Measurements from ENCODE around the gene P2RY11. TPM values are rescaled to one million over a fixed set of nuclear protein-coding genes. Genes with fewer than 3 reads are reported as not detected.
A peak's percentile ranks its signal among the peaks of the same experiment; 100 is the strongest.

P2RY11 gene
- total RNA-seq, 2 experiments from 2014 or later: 59.0 to 62.1 TPM

DNA sequence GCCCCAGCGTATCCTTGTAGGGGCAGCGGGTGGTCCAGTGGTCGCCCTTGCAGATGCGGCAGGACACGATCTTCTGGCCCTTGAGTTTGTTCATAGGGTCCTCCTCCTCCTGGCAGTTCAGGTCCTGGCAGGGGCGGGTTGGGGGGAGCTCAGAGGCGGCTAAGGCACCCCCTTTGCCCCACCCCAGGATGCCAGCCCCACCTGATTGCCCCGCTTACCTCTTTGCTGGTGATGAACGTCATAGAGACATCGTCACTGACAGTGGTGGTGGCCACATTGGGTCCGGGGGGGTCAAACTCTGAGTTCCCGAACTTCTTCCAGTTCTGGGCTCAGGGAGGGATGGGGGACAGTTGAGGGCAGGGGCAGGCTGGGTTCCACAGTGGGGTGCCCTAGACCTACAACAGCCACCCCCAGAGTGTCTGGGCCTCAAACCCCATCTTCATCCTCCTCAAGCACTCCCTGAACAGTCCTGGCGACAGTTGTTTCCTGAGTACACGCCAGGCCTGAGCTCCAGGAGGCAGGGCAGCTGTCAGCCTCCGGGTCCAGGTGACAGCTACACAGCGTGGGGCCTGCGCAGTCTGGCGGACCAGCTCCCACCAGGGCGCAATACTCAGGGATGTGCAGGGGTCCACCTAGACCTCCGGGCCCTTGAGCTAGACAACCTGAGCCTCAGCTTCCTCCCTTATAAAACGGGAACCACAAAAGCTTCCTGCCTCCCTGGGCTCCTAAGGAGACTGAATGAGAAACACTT, 5.5 kb downstream of the P2RY11 start:
- intact Hi-C loops (cut with micrococcal nuclease): no loop called here
- Mint-ChIP-seq H3K27ac (peak overlapping the region; percentile 25), H3K9me3 (no peaks in the 10 kb centered on the region), H3K27me3 (no peaks in the 10 kb centered on the region), H3K36me3 (ENCODE audit: low read depth) (peaks cover 54% of the 10 kb centered on the region), H3K4me3 (peak overlapping the region; percentile 18), H3K4me1 (ENCODE audit: low read depth) (peaks cover 36% of the 10 kb centered on the region)
- ATAC-seq: no peak
- POLR2A ChIA-PET: interaction anchor here (0.6 to 23.2 kb wide), 4 partner anchors 13 to 32 kb away, joined by 3 to 521 read pairs (median 10); partner anchors contain the start of genes ANGPTL6, P2RY11 and PPAN
- no peak for DNase-seq
- CTCF ChIA-PET: interaction anchor here (1.0 to 8.9 kb wide), 2 partner anchors 17 to 89 kb away, joined by 3 to 128 read pairs; partner anchors contain the start of gene ANGPTL6
- TF ChIP-seq, protein P1, sequence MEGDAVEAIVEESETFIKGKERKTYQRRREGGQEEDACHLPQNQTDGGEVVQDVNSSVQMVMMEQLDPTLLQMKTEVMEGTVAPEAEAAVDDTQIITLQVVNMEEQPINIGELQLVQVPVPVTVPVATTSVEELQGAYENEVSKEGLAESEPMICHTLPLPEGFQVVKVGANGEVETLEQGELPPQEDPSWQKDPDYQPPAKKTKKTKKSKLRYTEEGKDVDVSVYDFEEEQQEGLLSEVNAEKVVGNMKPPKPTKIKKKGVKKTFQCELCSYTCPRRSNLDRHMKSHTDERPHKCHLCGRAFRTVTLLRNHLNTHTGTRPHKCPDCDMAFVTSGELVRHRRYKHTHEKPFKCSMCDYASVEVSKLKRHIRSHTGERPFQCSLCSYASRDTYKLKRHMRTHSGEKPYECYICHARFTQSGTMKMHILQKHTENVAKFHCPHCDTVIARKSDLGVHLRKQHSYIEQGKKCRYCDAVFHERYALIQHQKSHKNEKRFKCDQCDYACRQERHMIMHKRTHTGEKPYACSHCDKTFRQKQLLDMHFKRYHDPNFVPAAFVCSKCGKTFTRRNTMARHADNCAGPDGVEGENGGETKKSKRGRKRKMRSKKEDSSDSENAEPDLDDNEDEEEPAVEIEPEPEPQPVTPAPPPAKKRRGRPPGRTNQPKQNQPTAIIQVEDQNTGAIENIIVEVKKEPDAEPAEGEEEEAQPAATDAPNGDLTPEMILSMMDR (IDR thresholded peaks at IDR 0.05): no peak

DNA sequence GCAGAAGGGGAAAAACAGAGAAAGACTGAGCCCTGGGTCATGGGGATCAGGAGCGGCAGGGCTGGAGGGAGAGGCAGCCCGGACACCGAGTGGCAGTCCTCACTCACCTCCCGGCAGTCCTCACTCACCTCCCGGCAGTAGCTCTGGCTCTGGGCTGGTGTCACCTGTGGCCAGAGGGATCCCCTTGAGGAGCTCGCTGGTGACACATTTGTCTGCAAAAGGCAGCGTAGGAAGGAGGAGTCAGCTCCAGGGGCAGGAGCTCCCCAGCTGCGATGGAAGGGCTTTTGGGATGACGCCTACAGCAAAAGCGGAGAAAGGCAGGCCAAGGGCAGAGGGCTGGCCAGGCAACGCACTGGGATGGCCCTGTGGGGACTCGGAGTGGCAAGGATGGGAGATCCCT, 7.5 kb downstream of the P2RY11 start:
- DNase-seq (no peak), ATAC-seq (no peak)
- Mint-ChIP-seq H3K4me1 (ENCODE audit: low read depth) (peaks cover 19% of the 10 kb centered on the region), H3K27me3 (no peaks in the 10 kb centered on the region), H3K27ac (peak overlapping the region; percentile 92), H3K4me3 (peak overlapping the region; percentile 97), H3K36me3 (ENCODE audit: low read depth) (peaks cover 43% of the 10 kb centered on the region), H3K9me3 (no peaks in the 10 kb centered on the region)
- CTCF ChIA-PET: interaction anchor here (1.2 to 8.9 kb wide), 4 partner anchors 12 to 189 kb away, joined by 3 to 128 read pairs (median 8); partner anchors contain the start of genes ANGPTL6 and PPAN
- POLR2A ChIA-PET: interaction anchor here (0.7 to 23.2 kb wide), 2 partner anchors 19 to 92 kb away, joined by 3 to 521 read pairs; partner anchors contain the start of genes ANGPTL6, P2RY11 and PPAN
- TF ChIP-seq, protein P1 (IDR thresholded peaks at IDR 0.05): no peak
- intact Hi-C loops (cut with micrococcal nuclease): no loop called here

DNA sequence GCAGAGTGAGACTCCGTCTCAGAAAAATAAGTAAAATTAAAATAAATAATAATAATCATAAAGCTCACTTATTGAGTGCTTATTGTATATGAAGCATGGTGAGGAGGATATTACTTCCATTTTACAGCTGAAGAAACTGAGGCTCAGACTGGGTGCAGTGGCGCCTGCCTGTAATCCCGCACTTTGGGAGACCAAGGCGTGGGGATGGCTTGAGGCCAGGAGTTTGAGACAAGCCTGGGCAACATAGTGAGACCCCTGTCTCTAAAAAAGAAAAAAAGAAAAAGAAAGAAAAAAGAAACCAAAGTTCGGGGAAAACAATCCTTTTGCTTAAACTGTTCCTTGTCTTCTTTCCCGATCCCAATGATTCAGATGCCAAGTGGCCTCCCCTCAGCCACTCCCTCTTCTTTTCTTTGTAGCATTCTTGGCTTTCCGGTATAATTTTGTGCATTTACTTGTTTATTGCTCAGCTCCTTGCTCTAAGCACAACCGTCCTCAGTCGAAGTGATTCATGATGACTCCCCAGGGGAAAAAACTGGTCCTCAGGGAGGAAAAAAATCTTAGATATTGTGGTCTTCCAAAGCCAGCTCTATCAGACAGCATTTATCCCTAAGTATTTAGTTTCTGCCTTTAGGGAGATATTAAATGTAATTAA, 9.2 kb downstream of the P2RY11 start:
- no peak overlapping the region for H3K27ac Mint-ChIP-seq
- no peaks in the 10 kb centered on the region for H3K9me3 Mint-ChIP-seq
- TF ChIP-seq, protein P1 (IDR thresholded peaks at IDR 0.05): no peak
- H3K4me1 Mint-ChIP-seq (ENCODE audit: low read depth): peaks cover 14% of the 10 kb centered on the region
- ChIA-PET CTCF (interaction anchor here (0.8 to 3.3 kb wide), 10 partner anchors 9 to 189 kb away, joined by 3 to 14 read pairs (median 4); partner anchors contain the start of genes P2RY11 and PPAN), POLR2A (interaction anchor here (0.6 to 23.2 kb wide), 6 partner anchors 9 to 41 kb away, joined by 3 to 521 read pairs (median 3); partner anchors contain the start of genes ANGPTL6, P2RY11 and PPAN)
- no peak for DNase-seq
- H3K36me3 Mint-ChIP-seq (ENCODE audit: low read depth): peaks cover 34% of the 10 kb centered on the region
- no peak for ATAC-seq
- H3K27me3 Mint-ChIP-seq: no peaks in the 10 kb centered on the region
- no peak overlapping the region for H3K4me3 Mint-ChIP-seq
- intact Hi-C loops (cut with micrococcal nuclease): no loop called here

DNA sequence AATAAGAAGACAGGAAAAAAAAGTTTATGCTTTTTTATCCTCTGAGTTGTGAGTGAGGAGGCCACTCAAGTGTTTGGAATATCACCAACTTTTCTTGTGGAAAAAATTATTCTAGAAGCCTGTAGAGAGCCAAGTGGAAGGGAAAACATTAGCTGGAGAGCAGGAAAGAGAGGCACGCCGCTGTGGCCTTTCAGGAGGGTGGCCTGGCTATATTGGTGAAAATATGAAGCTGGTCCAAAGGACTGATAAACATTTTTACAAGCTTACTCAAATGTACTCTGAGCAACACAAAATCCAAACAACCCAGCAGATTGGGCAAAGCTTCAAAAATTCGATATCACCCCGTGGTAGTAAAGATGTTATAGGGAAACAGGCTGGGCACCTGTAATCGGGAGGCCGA, 10.6 kb downstream of the P2RY11 start:
- intact Hi-C loops (cut with micrococcal nuclease): no loop called here
- CTCF ChIA-PET: interaction anchor here (0.8 to 1.7 kb wide), 3 partner anchors 9 to 49 kb away, joined by 3 read pairs; partner anchors contain the start of gene P2RY11
- no peak for ATAC-seq

More for the DNA sequence above, 10.6 kb downstream of the P2RY11 start:
- peaks cover 11% of the 10 kb centered on the region for H3K4me1 Mint-ChIP-seq (ENCODE audit: low read depth)
- POLR2A ChIA-PET: interaction anchor here (0.7 to 23.2 kb wide), 3 partner anchors 16 to 36 kb away, joined by 3 to 521 read pairs (median 4); partner anchors contain the start of genes ANGPTL6, P2RY11 and PPAN
- H3K27ac Mint-ChIP-seq: no peak overlapping the region
- peaks cover 26% of the 10 kb centered on the region for H3K36me3 Mint-ChIP-seq (ENCODE audit: low read depth)
- TF ChIP-seq, protein P1 (IDR thresholded peaks at IDR 0.05): no peak
- H3K4me3 Mint-ChIP-seq: no peak overlapping the region
- H3K27me3 Mint-ChIP-seq: no peaks in the 10 kb centered on the region
- no peak for DNase-seq
- H3K9me3 Mint-ChIP-seq: no peaks in the 10 kb centered on the region
